T-helper 2 cell treated with Interferon-gamma antibody and Interleukin-4, amounts not matched to agents 5 μg/mL and 100 μg/mL, for 36 hours (primary cell): Measurements from ENCODE around the gene COA5.

ENCODE experiments used
- DNase-seq: peaks from one replicate; pipeline ENCODE4 v3.0.0; 2021; ENCODE audit warnings: low spot score
- H3K27ac Mint-ChIP-seq: one replicate; pipeline ENCODE4 v1.8.0; 2021; ENCODE audit warnings: mild to moderate bottlenecking, mixed read lengths
- H3K27me3 Mint-ChIP-seq: one replicate; pipeline ENCODE4 v1.8.0; 2021; ENCODE audit warnings: low read depth, mixed read lengths
- H3K36me3 Mint-ChIP-seq: one replicate; pipeline ENCODE4 v1.8.0; 2021; ENCODE audit warnings: low read depth, mixed read lengths
- H3K4me1 Mint-ChIP-seq: one replicate; pipeline ENCODE4 v1.8.0; 2021; ENCODE audit warnings: low read depth, mixed read lengths
- H3K4me3 Mint-ChIP-seq: one replicate; pipeline ENCODE4 v1.8.0; 2022; ENCODE audit warnings: mild to moderate bottlenecking, moderate library complexity, mixed read lengths
- H3K9me3 Mint-ChIP-seq: one replicate; pipeline ENCODE4 v1.8.0; 2021; ENCODE audit warnings: mixed read lengths

The COA5 gene, protein sequence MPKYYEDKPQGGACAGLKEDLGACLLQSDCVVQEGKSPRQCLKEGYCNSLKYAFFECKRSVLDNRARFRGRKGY

DNA sequence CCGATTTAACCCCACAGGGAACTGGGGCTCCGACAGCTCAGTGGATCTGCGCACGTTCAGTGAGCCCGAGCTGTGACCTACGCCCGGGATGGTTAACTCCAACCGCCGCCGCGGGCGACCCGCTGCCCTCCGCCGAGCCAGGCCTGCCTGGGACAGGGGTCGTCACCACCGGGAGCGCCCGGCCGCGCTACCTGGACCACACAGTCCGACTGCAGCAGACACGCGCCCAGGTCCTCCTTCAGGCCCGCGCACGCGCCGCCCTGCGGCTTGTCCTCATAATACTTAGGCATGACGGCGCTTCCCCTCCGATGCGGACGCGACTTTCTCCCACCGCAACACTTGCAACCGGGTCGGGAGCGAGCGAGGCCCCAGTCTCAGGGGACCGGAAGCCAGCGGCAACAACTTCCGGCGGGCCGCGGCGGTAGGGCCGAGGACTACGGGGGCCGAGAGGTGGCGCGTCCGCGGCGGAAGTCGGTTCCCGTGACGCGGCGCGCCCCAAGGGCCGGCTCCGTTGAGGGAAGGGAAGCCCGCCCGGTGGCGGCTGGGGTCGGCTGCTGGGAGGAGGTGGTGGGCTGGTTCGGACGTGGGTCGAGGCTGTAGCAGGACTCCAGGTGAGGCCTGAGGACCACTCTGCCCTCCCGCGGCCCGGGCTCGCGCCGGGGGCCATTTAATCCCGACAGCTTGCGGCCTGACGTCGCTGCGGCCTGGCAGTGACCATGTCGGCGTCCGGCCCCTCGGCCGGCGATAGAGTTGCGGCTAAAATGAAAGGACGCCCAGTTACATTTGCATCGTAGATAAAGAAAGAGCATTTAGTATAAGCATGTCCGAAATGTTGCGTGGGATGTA lies at the start of gene COA5, which contains the start of gene UNC50:
TSS of gene COA5 (minus strand) at position 397 of the 846 bp plus-strand sequence. CDS start at position 290, 107 bp downstream.
TSS of gene UNC50 (plus strand) at position 474 of the 846 bp plus-strand sequence. CDS start 1,171 bp downstream, outside the sequence.
- Mint-ChIP-seq H3K4me3 (peak within 1 kb of the TSS; percentile 90), H3K36me3 (peaks cover 20% of the 10 kb centered on the region), H3K9me3 (no peaks in the 10 kb centered on the region), H3K27ac (peak within 1 kb of the TSS; percentile 95), H3K4me1 (peaks cover 44% of the 10 kb centered on the region), H3K27me3 (no peaks in the 10 kb centered on the region)
- DNase-seq = peak; percentile 93

DNA sequence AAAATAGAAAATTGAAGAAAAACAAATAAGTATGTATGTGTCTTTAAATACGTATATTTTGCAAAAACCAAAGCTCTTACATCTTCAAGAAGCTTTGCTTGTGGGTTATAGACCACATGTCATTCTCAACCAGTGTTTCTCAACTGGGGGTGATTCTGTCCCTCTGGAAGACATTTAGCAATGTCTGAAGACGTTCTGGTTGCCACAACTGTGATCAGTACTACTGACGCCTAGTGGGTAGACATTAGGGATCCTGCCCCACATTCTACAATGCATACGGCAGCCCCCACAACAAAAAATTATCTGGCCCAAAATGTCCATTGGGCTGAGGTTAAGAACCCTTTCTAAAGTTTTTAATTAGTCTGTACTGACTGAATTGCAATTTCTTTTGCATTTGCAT lies 48.5 kb upstream of the COA5 start:
- H3K4me1 Mint-ChIP-seq = peaks cover 77% of the 10 kb centered on the region
- H3K9me3 Mint-ChIP-seq = peaks cover 13% of the 10 kb centered on the region
- no peaks in the 10 kb centered on the region for H3K27me3 Mint-ChIP-seq
- no peak for DNase-seq
- peak overlapping the region; percentile 80 for H3K27ac Mint-ChIP-seq
- H3K36me3 Mint-ChIP-seq = peaks cover 64% of the 10 kb centered on the region
- peak overlapping the region; percentile 64 for H3K4me3 Mint-ChIP-seq

DNA sequence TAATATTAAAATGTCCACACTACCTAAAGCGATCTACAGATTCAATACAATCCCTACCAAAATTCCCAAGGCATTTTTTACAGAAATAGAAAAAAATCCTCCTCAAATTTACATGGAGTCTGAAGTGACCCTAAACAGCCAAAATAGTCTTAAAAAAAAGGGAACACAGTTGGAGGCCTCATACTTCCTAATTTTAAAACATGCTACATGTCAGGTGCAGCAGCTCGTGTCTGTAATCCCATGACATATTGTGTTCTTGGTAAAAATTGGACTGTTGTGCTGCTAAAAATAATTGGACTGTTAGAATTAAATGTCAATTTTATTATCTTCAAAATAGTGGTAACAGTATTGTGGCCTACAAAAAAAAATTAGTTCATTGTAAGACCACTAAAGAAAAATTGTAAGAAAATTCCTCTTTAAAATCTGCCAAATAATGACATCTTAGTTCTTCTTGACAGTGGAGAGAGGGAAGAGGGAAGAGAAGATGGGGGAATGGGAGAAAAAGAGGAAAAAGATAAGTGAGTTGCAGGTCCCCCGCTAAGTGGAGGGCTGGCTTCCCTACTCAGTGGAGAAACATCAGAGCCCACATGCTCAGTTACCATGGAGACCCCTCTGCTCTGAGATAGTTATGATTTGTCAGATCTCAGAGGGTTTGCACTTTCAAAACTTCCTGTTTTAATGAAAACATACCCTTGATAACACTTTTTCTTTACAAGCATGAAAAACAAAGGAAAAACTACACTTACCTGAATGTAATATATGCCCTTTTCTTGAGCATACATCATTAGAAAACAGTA lies 46.6 kb upstream of the COA5 start:
- peaks cover 67% of the 10 kb centered on the region for H3K36me3 Mint-ChIP-seq
- peaks cover 22% of the 10 kb centered on the region for H3K9me3 Mint-ChIP-seq
- H3K4me3 Mint-ChIP-seq = peak overlapping the region; percentile 38
- no peak for DNase-seq
- H3K27me3 Mint-ChIP-seq = no peaks in the 10 kb centered on the region
- H3K4me1 Mint-ChIP-seq = peaks cover 72% of the 10 kb centered on the region
- peak overlapping the region; percentile 54 for H3K27ac Mint-ChIP-seq

DNA sequence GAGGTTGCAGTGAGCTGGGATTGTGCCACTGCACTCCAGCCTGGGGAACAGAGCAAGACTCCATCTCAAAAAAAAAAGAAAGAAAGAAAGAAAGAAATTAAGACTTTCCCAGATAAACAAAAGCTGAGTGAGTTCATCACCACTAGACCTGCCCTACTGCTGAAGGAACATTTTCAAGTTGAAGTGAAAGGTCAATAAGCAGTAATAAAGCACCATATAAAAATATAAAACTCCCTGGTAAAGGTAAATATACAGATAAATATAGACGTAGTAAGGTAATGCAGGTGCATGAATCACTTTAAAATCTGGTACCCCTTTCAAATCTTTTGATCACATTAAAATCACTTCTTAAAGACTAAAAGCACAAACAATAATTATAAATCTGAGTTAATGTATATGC lies 42.7 kb upstream of the COA5 start:
- H3K4me1 Mint-ChIP-seq = peaks cover 57% of the 10 kb centered on the region
- no peak overlapping the region for H3K4me3 Mint-ChIP-seq
- H3K27me3 Mint-ChIP-seq = no peaks in the 10 kb centered on the region
- H3K36me3 Mint-ChIP-seq = peaks cover 73% of the 10 kb centered on the region
- peaks cover 22% of the 10 kb centered on the region for H3K9me3 Mint-ChIP-seq
- H3K27ac Mint-ChIP-seq = peak overlapping the region; percentile 13
- DNase-seq = no peak

DNA sequence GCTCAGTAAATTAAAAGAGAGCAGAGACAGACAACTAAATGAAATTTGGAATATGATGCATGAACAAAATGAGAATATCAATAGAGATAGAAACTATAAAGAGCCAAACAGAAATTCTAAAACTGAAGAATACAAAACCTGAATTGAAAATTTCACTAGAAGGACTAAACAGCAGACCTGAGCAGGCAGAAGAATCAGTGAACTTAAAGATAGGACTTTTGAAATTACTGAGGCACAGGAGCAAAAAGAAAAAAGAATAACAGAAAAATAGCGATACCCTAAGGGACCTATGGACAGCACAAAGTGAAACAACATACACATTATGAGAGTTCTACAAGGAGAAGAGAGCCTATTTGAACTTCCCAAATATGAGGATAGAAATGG lies 41.7 kb upstream of the COA5 start:
- Mint-ChIP-seq H3K9me3 (peaks cover 22% of the 10 kb centered on the region), H3K27me3 (no peaks in the 10 kb centered on the region), H3K4me1 (peaks cover 49% of the 10 kb centered on the region), H3K36me3 (peaks cover 72% of the 10 kb centered on the region), H3K4me3 (peak overlapping the region; percentile 22), H3K27ac (peak overlapping the region; percentile 58)
- DNase-seq = no peak

DNA sequence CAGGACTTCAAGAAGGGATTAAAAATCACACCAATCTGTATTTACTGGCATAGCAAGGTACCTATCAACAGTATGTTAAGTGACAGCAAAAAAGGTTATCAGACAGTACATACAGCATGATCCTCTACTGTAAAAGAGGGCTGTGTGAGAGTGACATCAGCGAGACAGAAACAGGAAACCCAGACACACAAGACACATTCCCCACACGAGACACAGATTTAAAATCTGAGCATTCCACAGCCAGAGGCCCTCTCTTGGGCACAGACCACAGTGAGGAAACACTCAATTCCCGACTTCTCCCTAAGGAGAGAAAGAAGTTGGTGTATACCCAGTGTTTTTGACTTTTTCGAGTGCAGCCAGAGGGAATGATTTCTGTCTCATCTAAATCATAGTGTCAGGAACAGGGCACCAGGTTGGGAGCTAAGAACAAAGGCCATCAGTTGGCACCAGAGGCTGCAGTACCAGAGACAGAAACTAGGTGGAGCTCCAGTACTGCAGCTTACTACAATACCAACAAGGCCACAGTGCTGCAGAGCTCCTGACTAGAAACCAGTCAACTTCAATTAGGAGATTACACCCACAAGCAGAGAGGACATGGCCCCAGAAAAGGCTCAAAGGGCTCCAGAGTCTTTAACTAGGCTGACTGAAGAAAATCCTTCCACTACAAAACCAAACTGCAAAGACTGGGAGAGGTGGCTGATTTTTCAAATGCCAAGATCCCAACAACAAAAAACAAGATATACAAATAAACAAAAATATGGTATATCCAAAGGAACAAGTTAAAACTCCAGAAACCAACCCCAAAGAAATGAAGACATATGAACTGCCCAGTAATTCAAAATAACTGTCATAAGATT lies 41.1 kb upstream of the COA5 start:
- Mint-ChIP-seq H3K36me3 (peaks cover 69% of the 10 kb centered on the region), H3K27me3 (no peaks in the 10 kb centered on the region), H3K4me1 (peaks cover 44% of the 10 kb centered on the region), H3K4me3 (peak overlapping the region; percentile 22), H3K27ac (peak overlapping the region; percentile 58), H3K9me3 (peaks cover 22% of the 10 kb centered on the region)
- peak; percentile 72 for DNase-seq

DNA sequence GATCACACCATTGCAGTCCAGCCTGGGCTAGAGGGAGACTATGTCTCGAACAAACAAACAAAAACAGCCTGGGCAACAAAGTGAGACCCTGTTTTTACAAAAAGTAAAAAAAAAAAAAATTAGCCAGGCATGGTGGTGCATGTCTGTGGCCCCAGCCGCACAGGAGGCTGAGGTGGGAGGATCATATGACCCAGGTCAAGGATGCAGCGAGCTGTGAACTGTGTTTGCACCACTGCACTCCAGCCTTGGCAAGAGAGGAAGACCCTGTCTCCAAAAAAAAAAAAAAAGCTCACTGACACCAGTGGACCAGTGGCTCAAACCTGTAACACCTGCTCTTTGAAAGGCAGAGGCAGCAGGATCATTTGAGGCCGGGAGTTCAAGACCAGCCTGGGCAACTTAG lies 40.1 kb upstream of the COA5 start:
- Mint-ChIP-seq H3K4me1 (peaks cover 43% of the 10 kb centered on the region), H3K4me3 (no peak overlapping the region), H3K9me3 (peaks cover 22% of the 10 kb centered on the region), H3K27ac (no peak overlapping the region), H3K27me3 (no peaks in the 10 kb centered on the region), H3K36me3 (peaks cover 70% of the 10 kb centered on the region)
- no peak for DNase-seq

DNA sequence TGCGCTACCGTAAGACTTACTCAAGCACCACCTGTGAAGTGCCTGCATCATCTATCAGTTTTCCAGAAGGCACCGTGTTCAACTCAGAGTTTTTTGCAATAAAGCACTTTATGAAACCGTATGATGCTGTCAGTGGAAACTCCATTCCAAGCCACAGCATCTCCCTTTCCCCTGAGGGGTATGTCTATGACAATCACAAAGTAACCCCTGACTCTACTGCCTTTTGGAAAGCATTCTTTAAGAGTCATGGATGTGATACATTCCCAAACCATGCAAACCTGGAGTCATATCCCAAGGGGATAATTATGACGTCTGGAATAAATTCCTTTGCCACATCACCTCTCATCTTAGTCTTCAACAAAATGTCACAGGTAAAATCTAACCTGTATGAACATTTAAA lies 39.3 kb upstream of the COA5 start:
- Mint-ChIP-seq H3K27ac (no peak overlapping the region), H3K4me3 (no peak overlapping the region)

DNA sequence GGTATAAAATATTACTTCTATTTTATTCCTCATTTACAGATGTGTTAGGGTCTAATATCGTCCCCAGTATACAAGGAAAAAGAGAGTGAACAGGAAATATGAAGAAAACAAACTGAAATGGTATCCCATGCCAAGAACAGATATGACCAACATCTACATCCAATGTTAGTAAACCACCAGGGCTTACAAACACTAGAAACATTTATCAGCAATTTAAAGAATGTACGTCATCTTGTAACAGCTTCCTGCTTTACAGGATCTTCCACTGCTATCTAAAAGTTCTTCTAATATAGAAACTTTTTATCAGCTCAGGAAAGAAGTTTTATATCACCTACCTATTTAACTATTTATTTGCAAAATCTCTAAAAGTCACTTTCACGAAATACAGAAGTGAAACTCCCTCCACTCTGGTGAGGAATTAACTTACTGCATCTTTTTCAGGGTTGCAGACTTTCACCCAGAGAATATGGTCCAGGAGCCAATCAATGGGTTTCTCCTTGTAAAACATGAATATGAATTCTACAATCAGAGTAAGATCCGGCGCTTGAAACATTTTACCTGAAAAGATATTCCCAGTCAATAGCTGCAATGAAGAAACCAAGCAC lies 35.3 kb upstream of the COA5 start:
- DNase-seq = no peak
- Mint-ChIP-seq H3K4me3 (no peak overlapping the region), H3K9me3 (no peaks in the 10 kb centered on the region), H3K27ac (no peak overlapping the region), H3K27me3 (no peaks in the 10 kb centered on the region), H3K4me1 (peaks cover 11% of the 10 kb centered on the region), H3K36me3 (peaks cover 59% of the 10 kb centered on the region)

More for the DNA sequence above, 39.3 kb upstream of the COA5 start:
- DNase-seq = no peak
- Mint-ChIP-seq H3K4me1 (peaks cover 38% of the 10 kb centered on the region), H3K9me3 (peaks cover 22% of the 10 kb centered on the region), H3K36me3 (peaks cover 68% of the 10 kb centered on the region), H3K27me3 (no peaks in the 10 kb centered on the region)

DNA sequence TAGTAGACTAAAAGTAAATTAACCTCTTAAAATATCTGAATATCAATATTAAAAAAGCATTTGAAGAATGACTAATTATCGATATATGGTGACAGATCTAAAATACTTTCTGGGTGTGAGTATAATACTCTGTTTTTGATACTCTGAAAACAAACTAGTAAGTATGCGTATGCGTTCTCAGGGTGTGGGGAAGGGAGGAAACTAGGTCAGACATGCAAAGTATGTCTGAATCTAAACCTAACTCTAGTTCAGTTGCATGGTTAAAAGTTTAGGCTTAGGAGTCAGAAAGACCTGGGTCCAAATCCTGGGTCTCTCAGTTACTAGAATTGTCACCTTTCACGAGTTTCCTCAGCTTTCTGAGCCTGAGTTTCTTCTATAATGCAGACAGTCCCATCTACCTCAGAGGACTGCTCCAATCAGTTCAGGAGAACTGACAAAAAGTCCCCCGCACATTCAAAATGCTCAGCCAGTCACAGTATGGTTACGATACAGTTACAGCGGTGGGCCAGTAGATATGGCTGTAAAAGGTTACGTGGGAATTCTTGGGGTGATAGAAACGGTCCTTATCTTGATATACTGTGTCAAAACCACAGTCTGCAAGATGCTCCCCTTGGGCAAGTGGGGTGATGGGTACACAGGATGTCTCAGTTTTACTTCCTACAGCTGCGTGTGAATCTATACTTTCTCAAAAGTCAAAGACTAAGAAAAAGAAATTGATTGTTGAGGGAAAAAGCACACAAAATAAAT lies 29.3 kb upstream of the COA5 start:
- no peaks in the 10 kb centered on the region for H3K9me3 Mint-ChIP-seq
- peak overlapping the region; percentile 75 for H3K27ac Mint-ChIP-seq
- peak overlapping the region; percentile 67 for H3K4me3 Mint-ChIP-seq
- peaks cover 63% of the 10 kb centered on the region for H3K36me3 Mint-ChIP-seq
- H3K27me3 Mint-ChIP-seq = no peaks in the 10 kb centered on the region
- DNase-seq = peak; percentile 82
- H3K4me1 Mint-ChIP-seq = peaks cover 38% of the 10 kb centered on the region

DNA sequence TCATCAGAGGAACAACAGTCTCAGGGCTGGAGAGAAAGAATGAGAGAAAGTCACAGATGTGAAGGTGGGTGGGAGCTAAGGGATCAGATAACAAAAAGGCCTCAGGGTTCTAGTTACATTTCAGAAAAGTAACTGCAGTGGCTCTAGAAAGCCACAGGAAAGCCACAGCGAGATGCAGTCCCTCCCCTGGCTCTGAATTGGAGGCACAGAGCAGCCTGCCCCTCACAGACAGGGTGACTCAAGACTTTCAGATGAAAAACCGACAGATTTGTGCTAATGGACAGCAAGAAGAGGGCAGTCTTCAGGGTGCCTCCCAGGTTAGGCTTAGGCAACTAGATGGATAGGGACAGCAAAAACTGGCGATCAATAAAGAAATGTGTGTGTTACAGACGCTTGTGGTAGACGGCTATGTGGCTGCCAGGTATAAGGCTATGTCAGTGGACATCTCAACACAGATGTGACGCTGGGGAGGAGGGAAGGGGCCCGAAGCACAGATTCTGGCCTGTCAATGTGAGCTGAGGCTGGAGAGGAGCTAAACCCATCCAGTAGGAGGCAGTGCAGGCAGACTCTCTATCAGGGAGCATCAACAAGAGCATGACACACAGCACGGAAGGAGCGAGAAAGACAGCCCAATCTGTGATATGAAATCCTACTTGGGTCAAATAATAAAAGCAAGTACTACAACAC lies 26.2 kb upstream of the COA5 start:
- H3K4me1 Mint-ChIP-seq = peaks cover 38% of the 10 kb centered on the region
- H3K9me3 Mint-ChIP-seq = no peaks in the 10 kb centered on the region
- no peaks in the 10 kb centered on the region for H3K27me3 Mint-ChIP-seq
- H3K27ac Mint-ChIP-seq = peak overlapping the region; percentile 89
- peak overlapping the region; percentile 65 for H3K4me3 Mint-ChIP-seq
- peak; percentile 59 for DNase-seq
- H3K36me3 Mint-ChIP-seq = peaks cover 59% of the 10 kb centered on the region

DNA sequence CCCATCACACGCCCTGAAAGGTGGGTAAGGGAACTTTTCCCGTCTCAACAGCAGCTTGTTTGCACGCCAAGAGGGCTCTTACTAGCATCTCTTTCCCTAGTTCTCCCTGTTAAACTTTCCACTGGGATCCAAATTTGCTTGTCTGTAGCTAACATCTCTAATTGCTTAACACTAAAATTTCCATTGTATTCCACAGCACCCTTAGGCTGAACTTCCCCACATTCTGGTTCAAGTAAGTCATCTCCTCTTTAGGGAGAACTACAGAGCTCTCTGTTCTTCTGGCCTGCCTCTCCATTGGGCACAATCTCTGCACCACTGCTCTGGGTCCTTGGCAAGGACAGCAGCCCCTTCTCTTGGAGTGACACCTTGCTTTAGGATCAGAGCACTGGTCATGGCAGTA lies 24.0 kb upstream of the COA5 start:
- Mint-ChIP-seq H3K4me1 (peaks cover 27% of the 10 kb centered on the region), H3K4me3 (no peak overlapping the region), H3K27ac (peak overlapping the region; percentile 27), H3K9me3 (no peaks in the 10 kb centered on the region), H3K27me3 (no peaks in the 10 kb centered on the region), H3K36me3 (peaks cover 59% of the 10 kb centered on the region)
- no peak for DNase-seq
